OCI-LY1 (cell line): ENCODE measurements around the gene VAV3.

Experiments
- CTCF ChIP-seq: fragments of 200-600 bp; sonication (generic), shearing (Covaris generic); IDR thresholded peaks from 2 replicates; pipeline ENCODE4 v1.5.1; 2017; ENCODE audit warnings: mild to moderate bottlenecking, antibody characterized with exemption, low read length, moderate library complexity, mixed read lengths
- EZH2 ChIP-seq: fragments of 200-600 bp; sonication (generic), shearing (Covaris generic); IDR thresholded peaks from 2 replicates; pipeline ENCODE4 v1.8.0; 2017; ENCODE audit warnings: borderline replicate concordance, mixed run types, mild to moderate bottlenecking, antibody characterized with exemption, low read length, moderate library complexity, mixed read lengths

GRCh38 chr1:107953556-107953955 is 11.4 kb downstream of the VAV3 start:
- TF ChIP-seq CTCF (no peak), EZH2 (no peak)
